Measurements from ENCODE around the gene TRIM66.

Gene TRIM66

GRCh38 chr11:8654503-8654902 lies 28.0 kb downstream of the TRIM66 start:
- no peak for DNase-seq (ENCODE audit: low read depth)

GRCh38 chr11:8652140-8652539 lies 30.3 kb downstream of the TRIM66 start:
- DNase-seq (ENCODE audit: low read depth): no peak

GRCh38 chr11:8650401-8650990 lies 32.0 kb downstream of the TRIM66 start:
- no peak for DNase-seq (ENCODE audit: low read depth)

GRCh38 chr11:8649361-8649760 lies 33.1 kb downstream of the TRIM66 start:
- DNase-seq (ENCODE audit: low read depth): no peak

- DNase-seq (ENCODE audit: low read depth): no peak
Observed at GRCh38 chr11:8646873-8647272, 35.6 kb downstream of the TRIM66 start.

DNA sequence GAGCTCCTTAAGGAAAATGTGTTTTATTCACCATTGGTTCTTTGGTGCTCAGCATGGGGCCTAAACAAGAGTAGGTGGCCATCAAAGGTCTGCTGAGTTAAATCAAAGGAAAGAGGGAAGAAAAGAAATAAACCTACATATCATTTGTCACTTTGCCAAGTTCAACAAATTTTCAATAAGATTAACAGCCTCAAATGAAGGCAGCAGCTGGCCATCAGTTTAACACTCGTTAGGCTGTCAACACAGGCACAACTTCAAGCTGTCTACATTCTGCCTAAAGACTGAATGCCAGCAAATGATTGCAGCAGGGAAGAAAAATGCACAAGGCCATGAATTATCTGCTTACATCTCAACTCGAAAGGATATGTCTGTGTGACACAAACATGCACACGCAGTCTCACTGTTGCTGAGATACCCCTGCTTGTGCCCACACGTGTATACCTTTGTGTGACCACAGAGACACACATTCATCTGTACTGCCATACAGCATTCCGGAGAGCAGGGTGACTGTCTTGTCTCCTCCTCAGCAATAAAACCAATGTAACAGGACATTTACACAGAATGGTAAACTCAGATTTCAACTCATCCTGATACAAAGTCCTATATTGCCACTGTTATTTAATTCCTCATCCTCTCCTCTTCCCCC lies 40.1 kb downstream of the TRIM66 start:
- DNase-seq (ENCODE audit: low read depth): no peak

- DNase-seq (ENCODE audit: low read depth): no peak
Observed at GRCh38 chr11:8641332-8641731, 41.1 kb downstream of the TRIM66 start.

- DNase-seq (ENCODE audit: low read depth): no peak
Observed at GRCh38 chr11:8640267-8640906, 42.1 kb downstream of the TRIM66 start.

GRCh38 chr11:8639655-8640054 lies 42.8 kb downstream of the TRIM66 start:
- no peak for DNase-seq (ENCODE audit: low read depth)

GRCh38 chr11:8638300-8638699 lies 44.2 kb downstream of the TRIM66 start:
- no peak for DNase-seq (ENCODE audit: low read depth)

DNA sequence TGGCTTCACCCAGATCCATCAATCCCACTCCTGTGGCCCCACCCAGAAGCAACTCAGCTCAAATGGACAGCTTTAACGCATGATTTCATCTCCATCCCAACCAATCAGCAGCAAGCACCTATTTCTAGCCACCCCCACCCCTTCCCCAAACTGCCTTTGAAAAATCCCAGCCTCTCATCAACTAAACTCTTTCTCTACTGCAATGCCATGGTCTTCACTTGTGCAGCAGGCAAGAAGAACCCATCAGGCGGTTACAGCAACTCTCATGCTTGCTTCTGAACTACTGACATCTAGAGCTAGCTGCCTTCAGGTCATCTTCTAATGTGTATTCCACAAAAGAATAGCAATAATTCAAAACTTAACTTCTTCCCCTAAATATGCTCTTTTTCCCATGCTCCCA lies 46.3 kb downstream of the TRIM66 start:
- no peak for DNase-seq (ENCODE audit: low read depth)

- no peak for DNase-seq (ENCODE audit: low read depth)
Observed at GRCh38 chr11:8634498-8634897, 48.0 kb downstream of the TRIM66 start.

DNA sequence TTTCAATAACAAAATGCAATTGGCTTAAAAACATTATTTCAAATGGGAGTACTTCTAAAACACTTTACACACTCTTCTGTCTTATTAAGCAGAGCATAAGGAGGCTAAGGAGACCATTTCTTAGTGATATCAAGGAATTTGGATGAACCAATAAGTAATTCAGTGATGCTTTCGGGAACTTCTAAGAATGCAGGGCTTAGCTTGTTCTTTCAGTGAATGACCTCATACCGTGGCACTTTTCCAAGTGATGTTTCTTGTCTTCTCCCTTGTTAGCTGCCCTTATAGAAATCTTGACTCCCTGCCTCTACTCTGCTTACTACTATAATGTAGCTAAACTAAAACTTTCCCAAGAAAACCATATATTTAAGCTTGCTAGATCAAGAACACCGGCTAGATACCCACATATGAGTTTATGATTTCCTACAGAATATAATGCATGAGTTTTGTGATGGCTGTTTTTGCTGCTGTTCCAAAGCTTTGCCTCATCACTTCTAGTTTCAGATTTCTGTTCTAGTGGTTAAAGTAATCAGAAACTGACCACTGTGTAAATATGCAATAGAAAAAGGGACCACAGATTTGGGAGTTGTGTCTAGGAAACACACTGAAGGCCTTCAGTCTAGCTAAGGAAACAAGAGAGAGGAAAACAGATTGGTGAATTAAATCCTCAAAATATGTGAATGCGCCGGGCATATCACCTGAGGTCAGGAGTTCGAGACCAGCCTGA lies 50.9 kb downstream of the TRIM66 start:
- DNase-seq (ENCODE audit: low read depth): no peak

- DNase-seq (ENCODE audit: low read depth): no peak
Observed at GRCh38 chr11:8624698-8625097, 57.8 kb downstream of the TRIM66 start.

- DNase-seq (ENCODE audit: low read depth): no peak
Observed at GRCh38 chr11:8621147-8621546, 61.3 kb downstream of the TRIM66 start.

DNA sequence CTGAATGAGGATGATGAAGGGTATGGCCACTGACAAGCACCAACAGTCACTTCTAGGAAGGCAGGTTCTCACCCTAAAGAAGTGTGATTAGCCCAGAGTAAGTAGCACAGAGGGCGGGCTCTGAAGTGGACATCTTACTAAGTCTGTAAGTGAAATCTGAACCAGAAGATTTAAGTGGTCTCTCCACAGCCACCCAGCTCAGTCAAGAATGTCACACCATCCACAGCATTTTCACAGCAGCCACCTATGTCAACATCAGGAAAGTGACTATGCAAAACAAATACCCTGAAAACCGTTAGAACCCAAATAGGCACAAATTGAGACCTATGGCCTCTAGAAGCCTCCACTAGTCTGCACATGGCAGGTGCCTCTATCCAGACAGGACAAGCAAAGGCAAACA lies 65.4 kb downstream of the TRIM66 start:
- no peak for DNase-seq (ENCODE audit: low read depth)

- no peak for DNase-seq (ENCODE audit: low read depth)
Observed at GRCh38 chr11:8615291-8616032, 67.0 kb downstream of the TRIM66 start.

DNA sequence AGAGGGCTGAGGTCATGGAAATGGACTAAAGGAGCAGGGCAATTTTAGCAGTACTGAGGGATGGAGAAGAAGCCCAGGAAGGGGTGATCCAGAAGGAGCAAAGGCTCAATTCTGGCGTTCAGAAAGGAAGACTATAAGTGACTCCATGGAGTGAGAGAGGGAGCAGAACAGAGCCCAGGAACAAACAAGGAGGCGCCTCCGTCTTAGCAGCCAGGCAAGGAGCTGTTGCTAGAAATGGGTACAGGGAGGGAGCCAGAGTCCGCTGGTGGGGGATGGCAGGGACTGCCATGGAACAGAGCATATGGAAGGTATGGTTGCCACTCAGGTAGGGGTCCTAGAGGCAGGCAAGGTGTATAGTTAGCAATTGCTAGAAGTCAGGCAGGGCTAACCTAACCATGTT lies 68.0 kb downstream of the TRIM66 start:
- no peak for DNase-seq (ENCODE audit: low read depth)

DNA sequence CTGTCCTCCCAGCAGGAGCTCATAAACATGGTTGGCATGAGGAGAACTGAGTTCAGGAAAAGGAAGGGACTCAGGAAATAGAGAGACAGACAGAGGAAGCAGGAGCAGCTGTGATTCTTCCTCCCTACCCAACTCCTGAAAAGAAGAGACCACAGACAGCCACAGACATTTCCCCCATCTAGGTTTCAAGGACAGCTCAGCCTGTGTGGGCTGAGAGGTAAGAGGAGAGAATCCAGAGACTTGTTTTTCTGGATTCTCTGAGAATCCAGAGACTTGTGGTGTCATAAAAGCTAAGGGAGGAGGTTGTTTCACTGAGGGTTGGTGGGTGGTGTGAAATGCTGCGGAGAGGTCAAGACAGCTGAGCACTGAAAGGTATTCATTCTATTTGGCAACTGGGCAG lies 69.4 kb downstream of the TRIM66 start:
- DNase-seq (ENCODE audit: low read depth): no peak

- DNase-seq (ENCODE audit: low read depth): no peak
Observed at GRCh38 chr11:8612522-8612921, 69.9 kb downstream of the TRIM66 start.

DNA sequence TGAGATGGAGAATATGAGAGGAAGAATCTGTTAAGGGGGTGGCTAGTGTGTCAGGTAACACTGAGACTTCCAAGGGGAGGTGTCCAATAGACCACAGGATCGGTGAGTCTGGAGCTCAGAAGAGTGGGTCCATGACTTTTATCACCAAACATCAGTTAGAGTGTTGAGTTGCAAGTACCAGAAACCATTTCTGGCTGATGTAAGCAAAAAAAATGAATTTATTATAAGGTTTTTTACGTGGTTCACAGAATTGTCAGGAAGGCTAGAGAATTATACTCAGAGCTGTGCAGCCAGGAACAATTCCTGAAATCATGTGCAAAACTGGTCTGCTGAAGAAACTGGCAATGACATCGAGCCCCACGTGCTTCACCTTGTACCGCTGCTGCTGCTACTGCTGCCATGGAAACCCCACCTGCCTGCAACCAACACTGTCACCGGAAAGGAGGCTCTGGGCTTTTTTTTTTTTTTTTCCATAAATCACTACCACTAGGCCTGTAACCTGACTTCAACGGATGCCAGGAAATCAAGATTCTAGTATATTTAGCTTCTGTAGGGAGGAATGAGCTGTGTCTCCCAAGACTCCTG lies 71.8 kb downstream of the TRIM66 start:
- DNase-seq (ENCODE audit: low read depth): no peak

GRCh38 chr11:8608652-8609051 lies 73.8 kb downstream of the TRIM66 start:
- DNase-seq (ENCODE audit: low read depth): no peak
